Measurements from ENCODE around the gene TPD52L2.

Gene TPD52L2

DNA sequence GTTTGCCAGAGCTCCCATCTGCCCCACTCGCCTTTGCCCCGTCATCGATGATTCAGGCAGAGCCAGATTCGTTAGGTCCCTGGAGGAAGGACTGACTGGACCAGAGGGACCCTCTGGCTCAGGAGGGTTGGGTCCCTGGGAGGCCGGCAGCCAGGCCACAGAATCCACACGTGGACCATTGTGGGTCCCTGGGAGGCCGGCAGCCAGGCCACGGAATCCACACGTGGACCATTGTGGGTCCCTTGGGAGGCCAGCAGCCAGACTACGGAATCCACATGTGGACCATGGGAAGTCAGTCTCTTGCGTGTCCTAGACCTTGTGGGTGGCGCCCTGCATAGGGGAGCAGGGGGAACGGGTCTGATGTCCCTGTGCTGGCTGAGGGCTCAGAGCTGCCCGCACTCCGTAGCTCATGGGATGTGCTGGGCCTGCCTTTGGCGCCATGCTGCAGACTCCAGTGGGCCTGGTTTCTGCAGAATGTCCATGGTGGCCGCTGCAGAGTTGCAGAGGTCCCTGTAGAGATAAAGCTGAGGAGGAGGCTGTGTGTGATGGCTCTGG, 67.6 kb downstream of the TPD52L2 start:
- no peak for DNase-seq (ENCODE audit: low spot score)

DNA sequence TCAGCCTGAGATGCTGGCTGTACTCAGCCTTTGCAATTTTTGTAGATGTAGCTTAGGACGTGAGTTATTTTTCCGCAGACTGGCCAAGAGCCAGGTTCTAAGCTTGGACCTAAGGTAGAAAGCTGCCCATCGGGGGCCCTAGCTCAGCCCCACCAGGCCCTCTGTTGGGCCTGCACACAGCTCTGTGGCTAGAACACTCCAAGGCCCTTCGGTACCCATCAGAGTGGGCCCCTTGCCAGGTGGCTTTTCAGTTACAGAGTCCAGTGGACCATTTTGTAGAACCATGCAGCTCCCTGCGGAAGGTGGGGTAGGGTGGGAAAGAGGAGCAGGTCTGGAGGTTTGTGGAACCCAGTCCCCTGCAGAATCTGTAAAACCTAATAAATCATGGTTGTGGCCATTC, 68.6 kb downstream of the TPD52L2 start:
- no peak for DNase-seq (ENCODE audit: low spot score)

DNA sequence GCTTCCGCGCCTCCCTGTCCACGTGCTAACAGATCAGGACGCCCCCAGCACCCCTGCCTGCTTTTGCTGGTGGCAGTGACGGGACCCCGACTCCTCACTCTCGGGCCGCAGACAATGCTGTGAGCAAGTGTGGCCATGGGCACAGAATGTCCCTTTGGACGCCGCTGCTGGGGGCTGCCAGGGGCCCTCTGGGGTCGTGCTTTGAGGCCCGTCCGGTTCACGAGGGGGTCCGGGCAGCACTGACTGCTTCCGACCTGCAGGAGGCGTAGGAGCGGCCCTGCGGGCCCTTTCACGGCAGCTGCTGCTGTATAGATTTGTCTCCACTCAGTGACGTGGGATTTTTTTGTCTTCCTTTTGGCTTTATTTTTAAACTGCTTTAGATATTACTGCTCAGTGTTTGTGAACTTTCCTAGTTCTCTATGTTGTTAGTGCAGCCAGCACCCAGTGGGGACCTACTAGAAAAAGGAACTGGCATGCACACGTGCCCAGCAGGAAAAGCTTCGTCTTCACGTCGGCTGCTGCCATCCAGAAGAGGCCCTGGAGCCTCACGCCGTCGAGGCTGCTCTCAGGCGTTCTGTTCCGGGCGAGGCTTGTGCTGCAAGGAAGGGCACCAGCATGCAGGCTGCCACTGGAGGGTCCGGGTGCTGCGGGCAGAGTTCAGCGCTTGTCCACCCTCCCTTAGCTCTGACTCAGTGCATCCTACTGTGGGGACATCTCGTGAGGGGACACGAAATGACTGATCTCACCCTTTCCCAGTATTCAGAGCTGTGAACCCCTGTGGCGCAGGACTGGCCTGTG, 69.4 kb downstream of the TPD52L2 start:
- DNase-seq (ENCODE audit: low spot score), result no peak

DNA sequence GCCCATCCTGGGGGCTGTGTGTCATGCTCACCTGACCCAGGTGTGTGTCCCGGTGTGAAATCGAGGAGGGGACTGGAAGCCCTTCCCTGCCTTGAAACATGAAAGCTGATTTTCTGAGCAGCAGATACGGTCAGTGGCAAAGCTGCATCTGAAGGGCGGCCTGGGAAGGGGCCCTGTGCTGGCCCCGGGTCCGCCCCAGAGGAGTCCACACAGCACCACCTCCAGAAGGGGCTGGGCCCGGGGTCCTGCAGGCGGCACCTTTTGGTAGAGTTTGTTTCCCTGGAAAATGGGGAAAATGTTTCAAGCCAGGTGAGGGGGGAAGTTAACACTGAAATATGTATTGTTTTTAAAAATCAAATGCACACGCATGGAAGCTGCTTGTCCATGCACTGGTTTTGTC, 70.4 kb downstream of the TPD52L2 start:
- DNase-seq (ENCODE audit: low spot score), result no peak

DNA sequence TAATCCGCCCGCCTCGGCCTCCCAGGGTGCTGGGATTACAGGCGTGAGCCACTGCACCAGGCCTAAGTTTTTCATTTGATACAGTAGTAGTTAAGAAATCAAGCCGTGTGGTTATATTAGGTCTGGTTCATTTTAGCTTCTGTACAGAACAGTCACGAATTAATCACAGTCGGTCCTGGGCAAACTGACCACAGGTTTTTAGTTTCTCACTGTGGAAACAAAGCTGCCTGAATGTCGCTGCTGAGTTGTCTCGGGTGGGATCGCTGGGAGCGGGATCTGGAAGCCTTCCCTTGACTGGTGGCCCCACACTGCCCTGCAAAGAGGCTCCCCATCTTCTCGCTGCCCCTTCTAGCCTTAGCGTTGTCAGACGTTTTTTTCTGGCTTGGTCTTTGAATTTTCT, 72.5 kb downstream of the TPD52L2 start:
- DNase-seq (ENCODE audit: low spot score), result no peak

DNA sequence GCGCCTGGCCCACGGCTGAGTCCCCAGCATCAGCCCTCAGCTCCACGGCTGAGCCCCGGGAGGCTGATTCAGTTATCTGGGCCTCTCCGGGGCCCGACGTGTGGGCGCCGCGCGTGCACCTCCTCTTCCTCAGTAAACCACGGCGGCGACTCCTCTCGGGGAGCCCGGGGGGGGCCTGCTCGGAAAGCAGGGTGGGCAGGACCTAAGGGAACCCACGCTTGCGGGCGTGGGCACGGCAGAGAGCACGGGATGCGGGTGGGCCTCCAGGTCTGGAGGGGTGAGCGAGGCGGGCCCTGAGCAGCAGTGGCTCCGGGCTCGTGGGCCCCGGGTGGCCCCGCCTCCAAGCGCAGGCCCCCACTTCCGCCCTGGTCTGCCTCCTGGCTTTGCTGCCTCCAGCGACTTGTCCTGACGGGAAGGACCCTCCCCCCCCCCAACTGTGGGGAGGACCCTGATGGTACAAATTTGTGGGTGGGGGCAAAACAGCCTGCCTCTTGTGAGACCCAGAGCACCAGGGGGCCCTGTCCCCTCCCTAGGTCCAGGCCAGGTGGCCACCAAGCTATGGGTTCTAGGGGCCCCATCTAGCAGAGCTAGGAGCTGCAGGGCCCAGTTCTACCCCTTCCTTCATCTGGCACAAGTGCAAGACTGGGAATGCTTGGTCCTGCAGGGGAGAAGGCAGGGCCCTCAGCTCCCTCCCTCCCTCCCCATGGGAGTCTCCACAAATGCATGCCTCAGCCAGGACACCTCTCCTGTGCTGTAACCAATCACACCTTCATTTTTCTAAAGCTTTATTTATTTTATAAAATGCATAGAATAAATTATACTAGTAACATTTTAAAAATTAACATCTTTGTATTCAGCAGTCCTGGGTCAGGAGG, 74.2 kb downstream of the TPD52L2 start:
- no peak for DNase-seq (ENCODE audit: low spot score)

DNA sequence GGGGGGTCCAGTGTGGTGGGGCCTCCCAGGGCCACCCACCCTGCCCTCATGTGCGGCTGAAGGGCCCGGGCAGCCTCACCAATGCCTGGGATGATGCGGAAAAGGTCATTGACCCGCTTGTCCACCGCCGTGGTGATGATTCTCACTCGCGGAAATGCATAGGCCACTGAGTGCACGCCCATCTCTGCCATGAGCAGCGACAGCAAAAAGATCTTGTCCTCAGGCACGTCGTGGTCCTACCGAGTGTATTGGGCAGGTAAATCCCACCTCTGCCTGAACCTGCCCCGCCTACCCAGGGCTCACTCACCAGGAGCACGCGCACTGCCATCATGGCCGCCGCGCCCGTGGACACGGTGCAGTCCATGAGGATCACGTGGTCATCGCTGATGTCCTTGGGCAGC, 75.0 kb downstream of the TPD52L2 start:
- no peak for DNase-seq (ENCODE audit: low spot score)

DNA sequence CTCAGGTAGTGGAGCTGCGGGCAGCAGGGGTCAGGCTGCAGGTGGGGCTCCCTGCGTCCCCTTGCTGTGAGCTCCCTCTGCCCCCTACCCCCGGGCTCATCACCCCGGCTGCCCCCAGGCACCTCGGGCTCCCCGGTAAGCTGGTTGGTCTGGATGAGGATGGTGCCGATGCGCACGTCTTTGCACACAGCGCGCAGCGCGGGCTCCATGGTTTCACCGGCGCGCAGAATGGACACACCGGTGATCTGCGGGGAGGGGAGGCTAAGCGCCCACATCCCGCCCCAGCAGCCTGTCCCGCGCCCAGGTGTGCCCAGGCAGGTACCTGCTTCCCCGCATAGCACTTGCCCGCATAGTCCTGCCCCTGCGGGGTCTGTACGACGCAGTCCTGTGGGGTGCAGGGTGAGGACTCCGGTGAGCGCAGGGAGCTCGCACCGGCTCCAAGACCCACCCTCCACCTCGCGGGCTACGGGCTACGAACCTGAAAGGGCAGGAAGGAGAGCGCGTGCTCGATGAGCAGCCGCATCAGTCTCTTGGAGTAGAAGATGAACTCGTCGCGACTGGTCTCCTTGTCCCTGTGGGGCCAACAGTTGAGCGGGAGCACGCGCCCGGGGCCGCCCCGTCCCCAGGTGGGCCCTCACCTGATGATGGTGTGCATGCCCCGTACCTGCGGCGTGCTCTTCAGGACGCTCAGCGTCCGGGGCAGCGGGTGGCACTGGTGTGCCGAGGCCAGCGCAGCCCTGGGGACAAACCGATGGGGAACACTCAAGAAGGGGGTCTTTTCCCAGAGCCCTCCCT, 75.6 kb downstream of the TPD52L2 start:
- DNase-seq (ENCODE audit: low spot score), result no peak
